Stimulated activated naive CD8-positive, alpha-beta T cell treated with anti-CD3 and anti-CD28 coated beads, Interleukin-15, Interleukin-2, amounts not matched to agents 100 U/mL and 50 U/mL, for 24 hours (primary cell): ENCODE results near the gene TBC1D2B.

Experiments used
- ATAC-seq: fragments of 150-1000 bp; cut with Tn5 transposase; one replicate; pipeline ENCODE4 v1.10.0; 2021
- DNase-seq: peaks from one replicate; pipeline ENCODE4 v3.0.0; 2021

TBC1D2B gene

GRCh38 chr15:78054966-78055365 lies 22.5 kb downstream of the TBC1D2B start:
- no peak for DNase-seq
- no peak for ATAC-seq

- DNase-seq, result no peak
- no peak for ATAC-seq
Measured at GRCh38 chr15:78054518-78054917, 23.0 kb downstream of the TBC1D2B start.

GRCh38 chr15:78052545-78052944 lies 25.0 kb downstream of the TBC1D2B start:
- no peak for ATAC-seq
- DNase-seq, result no peak

- no peak for ATAC-seq
- DNase-seq, result no peak
Measured at GRCh38 chr15:78052001-78052401, 25.5 kb downstream of the TBC1D2B start.

GRCh38 chr15:78051596-78051995 lies 25.9 kb downstream of the TBC1D2B start:
- no peak for ATAC-seq

GRCh38 chr15:78050826-78051225 lies 26.7 kb downstream of the TBC1D2B start:
- no peak for DNase-seq
- ATAC-seq, result peak; percentile 45

More at GRCh38 chr15:78051596-78051995, 25.9 kb downstream of the TBC1D2B start:
- DNase-seq, result no peak

- ATAC-seq (no peak), DNase-seq (no peak)
Measured at GRCh38 chr15:78050441-78050809, 27.1 kb downstream of the TBC1D2B start.

- ATAC-seq (peak; percentile 76), DNase-seq (peak; percentile 72)
Measured at GRCh38 chr15:78049691-78050440, 27.6 kb downstream of the TBC1D2B start.

GRCh38 chr15:78048628-78048920 lies 28.9 kb downstream of the TBC1D2B start:
- ATAC-seq (no peak), DNase-seq (no peak)

GRCh38 chr15:78047761-78048627 lies 29.5 kb downstream of the TBC1D2B start:
- DNase-seq, result no peak
- no peak for ATAC-seq

- DNase-seq (no peak), ATAC-seq (peak; percentile 51)
Measured at GRCh38 chr15:78046796-78047341, 30.6 kb downstream of the TBC1D2B start.

GRCh38 chr15:78045189-78045588 lies 32.3 kb downstream of the TBC1D2B start:
- ATAC-seq, result no peak
- no peak for DNase-seq

- peak; percentile 79 for ATAC-seq
- no peak for DNase-seq
Measured at GRCh38 chr15:78044407-78045155, 32.9 kb downstream of the TBC1D2B start.

- DNase-seq, result no peak
- ATAC-seq, result no peak
Measured at GRCh38 chr15:78041946-78042345, 35.6 kb downstream of the TBC1D2B start.

- no peak for DNase-seq
- ATAC-seq, result no peak
Measured at GRCh38 chr15:78040653-78041244, 36.8 kb downstream of the TBC1D2B start.

GRCh38 chr15:78038585-78039247 lies 38.8 kb downstream of the TBC1D2B start:
- DNase-seq, result no peak
- ATAC-seq, result no peak

- DNase-seq, result no peak
- ATAC-seq, result no peak
Measured at GRCh38 chr15:78037779-78038305, 39.7 kb downstream of the TBC1D2B start.

- ATAC-seq, result no peak
- DNase-seq, result no peak
Measured at GRCh38 chr15:78037328-78037727, 40.2 kb downstream of the TBC1D2B start.

- no peak for ATAC-seq
Measured at GRCh38 chr15:78035861-78036476, 41.5 kb downstream of the TBC1D2B start.

GRCh38 chr15:78035321-78035751 lies 42.2 kb downstream of the TBC1D2B start:
- DNase-seq (peak; percentile 52), ATAC-seq (peak; percentile 31)

More at GRCh38 chr15:78035861-78036476, 41.5 kb downstream of the TBC1D2B start:
- no peak for DNase-seq
